Nephron progenitor cell (in vitro differentiated cells): ENCODE data around the gene MRPS17.
A peak's percentile ranks its signal among the peaks of the same experiment; 100 is the strongest.
"Not testable (repeated sequence)": the region's sequence is repeated elsewhere in the genome, so short reads cannot be mapped to it uniquely, and the experiment has no call there.

Experiments used
- DNase-seq: peaks from one replicate; pipeline ENCODE4 v3.0.0; 2021
- H3K27ac Mint-ChIP-seq: 2 replicates; pipeline ENCODE4 v1.8.0; 2021; ENCODE audit warnings: mild to moderate bottlenecking, moderate library complexity, mixed read lengths
- H3K27me3 Mint-ChIP-seq: 2 replicates; pipeline ENCODE4 v1.8.0; 2021; ENCODE audit warnings: mild to moderate bottlenecking, low read depth, mixed read lengths; ENCODE audit not compliant: poor library complexity
- H3K36me3 Mint-ChIP-seq: 2 replicates; pipeline ENCODE4 v1.8.0; 2021; ENCODE audit warnings: low read depth, mixed read lengths
- H3K4me1 Mint-ChIP-seq: 2 replicates; pipeline ENCODE4 v1.8.0; 2021; ENCODE audit warnings: mixed read lengths
- H3K4me3 Mint-ChIP-seq: 2 replicates; pipeline ENCODE4 v1.8.0; 2021; ENCODE audit warnings: mild to moderate bottlenecking, moderate library complexity, mixed read lengths
- H3K9me3 Mint-ChIP-seq: 2 replicates; pipeline ENCODE4 v1.8.0; 2021; ENCODE audit warnings: mild to moderate bottlenecking, moderate library complexity, mixed read lengths
- CTCF ChIP-seq: fragments of 200-600 bp; sonication (generic); IDR thresholded peaks from 2 replicates; pipeline ENCODE4 v1.5.0; 2021; ENCODE audit warnings: antibody characterized with exemption

The MRPS17 gene

GRCh38 chr7:55931421-55932151 is 20.1 kb upstream of the MRPS17 start:
- H3K36me3 Mint-ChIP-seq, result peaks cover 82% of the 10 kb centered on the region
- H3K27ac Mint-ChIP-seq, result no peak overlapping the region
- no peak overlapping the region for H3K4me3 Mint-ChIP-seq
- DNase-seq, result no peak
- no peaks in the 10 kb centered on the region for H3K27me3 Mint-ChIP-seq
- H3K9me3 Mint-ChIP-seq, result peaks cover 65% of the 10 kb centered on the region
- no peak for TF ChIP-seq CTCF
- no peaks in the 10 kb centered on the region for H3K4me1 Mint-ChIP-seq

DNA sequence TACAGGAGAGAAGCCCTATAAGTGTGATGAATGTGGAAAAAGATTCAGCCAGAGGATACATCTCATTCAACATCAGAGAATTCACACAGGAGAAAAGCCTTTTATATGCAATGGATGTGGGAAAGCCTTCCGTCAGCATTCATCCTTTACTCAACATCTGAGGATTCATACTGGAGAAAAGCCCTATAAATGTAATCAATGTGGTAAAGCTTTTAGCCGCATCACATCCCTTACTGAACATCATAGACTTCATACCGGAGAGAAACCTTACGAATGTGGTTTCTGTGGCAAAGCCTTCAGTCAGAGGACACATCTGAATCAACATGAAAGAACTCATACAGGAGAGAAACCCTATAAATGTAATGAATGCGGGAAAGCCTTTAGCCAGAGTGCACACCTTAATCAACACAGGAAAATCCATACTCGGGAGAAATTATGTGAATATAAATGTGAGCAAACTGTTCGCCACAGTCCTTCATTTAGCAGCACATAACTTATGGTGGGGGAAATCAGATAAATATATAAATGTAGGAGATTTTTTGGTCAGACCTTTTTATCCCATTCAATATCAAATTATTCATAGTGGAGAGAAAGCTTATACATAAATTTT is 12.1 kb upstream of the MRPS17 start:
- Mint-ChIP-seq H3K9me3 (peaks cover 92% of the 10 kb centered on the region), H3K36me3 (peaks cover 86% of the 10 kb centered on the region), H3K4me3 (no peak overlapping the region), H3K4me1 (no peaks in the 10 kb centered on the region), H3K27me3 (no peaks in the 10 kb centered on the region), H3K27ac (no peak overlapping the region)
- DNase-seq, result no peak
- TF ChIP-seq CTCF, result no peak

GRCh38 chr7:55946545-55946944 is 5.1 kb upstream of the MRPS17 start:
- Mint-ChIP-seq H3K4me3 (no peak overlapping the region), H3K27ac (no peak overlapping the region), H3K4me1 (peaks cover 1% of the 10 kb centered on the region), H3K9me3 (peaks cover 63% of the 10 kb centered on the region), H3K27me3 (peaks cover 3% of the 10 kb centered on the region), H3K36me3 (peaks cover 39% of the 10 kb centered on the region)
- no peak for TF ChIP-seq CTCF
- DNase-seq, result no peak

DNA sequence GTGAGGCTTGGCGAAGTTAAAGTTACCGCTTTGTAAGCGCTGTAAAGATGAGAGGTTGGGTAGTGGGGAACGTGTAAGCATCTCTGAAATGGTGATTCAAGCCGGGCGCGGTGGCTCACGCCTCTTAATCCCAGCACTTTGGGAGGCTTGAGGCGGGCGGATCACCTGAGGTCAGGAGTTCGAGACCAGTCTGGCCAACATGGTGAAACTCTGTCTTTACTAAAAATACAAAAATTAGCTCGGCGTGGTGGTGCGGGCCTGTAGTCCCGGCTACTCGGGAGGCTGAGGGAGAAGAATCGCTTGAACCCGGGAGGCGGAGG is 635 bp downstream of the MRPS17 start:
- DNase-seq, result not testable (repeated sequence)
- peaks cover 48% of the 10 kb centered on the region for H3K36me3 Mint-ChIP-seq

DNA sequence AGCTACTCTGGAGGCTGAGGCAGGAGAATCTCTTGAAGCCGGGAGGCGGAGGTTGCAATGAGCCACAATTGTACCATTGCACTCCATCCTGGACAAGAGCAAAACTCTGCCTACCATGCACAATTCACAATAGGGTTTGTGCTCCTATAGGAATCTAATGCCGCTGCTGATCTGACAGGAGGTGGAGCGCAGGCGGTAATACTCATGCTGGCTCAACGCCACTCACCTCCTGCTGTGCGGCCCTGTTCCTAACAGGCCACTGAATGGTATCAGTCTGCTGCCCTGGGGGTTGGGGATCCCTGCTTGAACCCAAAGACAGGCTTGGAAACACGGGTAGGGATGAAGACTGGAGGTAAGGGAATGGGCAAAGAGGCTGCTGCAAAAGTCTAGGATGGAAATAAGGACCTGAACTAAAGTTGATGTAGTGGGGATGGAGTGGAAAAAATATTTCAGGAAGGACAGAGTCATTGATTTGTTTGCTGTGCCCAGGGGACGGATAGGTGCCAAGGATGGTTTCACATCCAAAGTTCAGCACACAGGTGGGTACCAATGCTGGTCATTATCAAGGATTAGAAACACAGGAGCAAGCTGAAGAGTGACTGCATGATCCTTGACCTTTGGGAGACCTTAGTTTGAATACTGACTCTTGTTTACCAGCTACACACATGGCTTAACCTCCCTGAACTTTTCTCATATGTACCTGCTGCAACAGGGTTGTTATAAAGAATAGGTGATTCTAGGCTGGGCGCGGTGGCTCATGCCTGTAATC is 2.2 kb downstream of the MRPS17 start:
- Mint-ChIP-seq H3K9me3 (peaks cover 14% of the 10 kb centered on the region), H3K36me3 (peaks cover 59% of the 10 kb centered on the region), H3K4me3 (peak overlapping the region; percentile 97), H3K27me3 (no peaks in the 10 kb centered on the region), H3K27ac (no peak overlapping the region), H3K4me1 (peaks cover 16% of the 10 kb centered on the region)
- no peak for DNase-seq
- no peak for TF ChIP-seq CTCF

More for the DNA sequence above, 635 bp downstream of the MRPS17 start:
- Mint-ChIP-seq H3K27ac (peak overlapping the region; percentile 87), H3K9me3 (peaks cover 19% of the 10 kb centered on the region), H3K4me1 (peaks cover 16% of the 10 kb centered on the region), H3K4me3 (peak overlapping the region; percentile 97)
- not testable (repeated sequence) for H3K27me3 Mint-ChIP-seq

DNA sequence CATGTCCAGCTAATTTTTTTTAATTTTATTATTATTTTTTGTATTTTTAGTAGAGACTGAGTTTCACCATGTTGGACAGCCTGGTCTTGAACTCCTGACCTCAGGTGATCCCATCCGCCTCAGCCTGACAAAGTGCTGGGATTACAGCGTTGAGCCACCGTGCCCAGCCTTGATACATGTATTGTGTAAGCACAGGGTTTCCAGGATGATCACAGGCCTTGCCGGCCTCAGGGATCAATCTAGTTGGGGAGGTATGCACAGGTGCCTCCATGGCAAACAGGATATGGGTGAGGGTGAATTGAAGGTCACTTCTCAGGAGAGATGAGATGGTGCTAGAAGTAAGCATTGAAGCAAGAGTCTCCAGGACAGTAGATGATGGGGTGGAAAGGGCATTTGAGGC is 5.5 kb downstream of the MRPS17 start:
- peaks cover 4% of the 10 kb centered on the region for H3K9me3 Mint-ChIP-seq
- H3K27me3 Mint-ChIP-seq, result peaks cover 10% of the 10 kb centered on the region
- H3K36me3 Mint-ChIP-seq, result peaks cover 53% of the 10 kb centered on the region
- peaks cover 9% of the 10 kb centered on the region for H3K4me1 Mint-ChIP-seq
- DNase-seq, result no peak
- no peak for TF ChIP-seq CTCF
- peak overlapping the region; percentile 27 for H3K27ac Mint-ChIP-seq
- H3K4me3 Mint-ChIP-seq, result no peak overlapping the region
